ENCODE results near the gene MAMSTR. TPM values are rescaled to one million over a fixed set of nuclear protein-coding genes. Genes with fewer than 3 reads are reported as not detected.

MAMSTR gene
- total RNA-seq, 1 donor from 2014 or later, result 0.57 TPM

DNA sequence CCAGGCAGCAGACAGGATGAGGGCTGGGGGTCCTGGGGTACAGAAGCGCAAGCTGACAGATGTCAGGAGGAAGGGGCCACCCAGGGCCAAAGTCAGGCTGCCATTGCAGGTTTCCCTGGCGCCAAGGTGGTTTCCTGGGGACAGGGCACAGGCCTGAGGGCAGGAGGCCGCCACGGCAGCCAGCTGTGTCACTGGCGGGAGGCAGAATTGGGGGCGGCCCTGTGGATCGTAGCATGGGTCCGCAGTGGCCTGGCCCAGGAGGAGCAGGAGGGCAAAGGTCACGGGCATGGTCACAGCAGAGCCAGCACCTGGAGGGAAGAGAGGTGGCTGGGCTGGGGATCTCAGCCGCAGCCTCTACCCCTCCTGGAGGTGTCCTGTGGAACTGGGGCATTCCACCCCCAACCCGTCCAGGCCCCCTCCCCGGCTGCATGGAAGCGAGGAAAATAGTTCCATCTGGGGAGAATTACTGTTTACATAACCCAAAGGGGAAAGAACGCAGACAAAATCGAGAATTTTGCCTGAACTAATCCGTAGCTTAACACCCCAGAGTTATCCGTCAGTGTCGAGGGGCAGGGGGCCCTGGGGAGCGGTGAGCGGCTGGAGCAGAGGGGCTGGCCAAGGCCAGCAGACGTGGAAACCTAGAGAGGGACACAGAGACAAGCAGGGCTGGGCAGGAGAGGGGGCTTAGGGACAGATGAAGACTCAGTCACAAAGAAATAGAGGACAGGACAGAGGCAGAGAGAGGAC, 48.7 kb downstream of the MAMSTR start:
- FAIRE-seq (no peak), DNase-seq (ENCODE audit: low read depth) (no peak)
- H3K4me3 ChIP-seq (ENCODE audit: insufficient read depth, low read depth, low read length), result no peak overlapping the region
- H3K79me2 ChIP-seq (ENCODE audit: insufficient read depth, low read length), result no peaks in the 10 kb centered on the region
- H3K27me3 ChIP-seq (ENCODE audit: insufficient read depth, low read length), result no peaks in the 10 kb centered on the region
- H3K27ac ChIP-seq (ENCODE audit: low read depth, low read length), result no peak overlapping the region
- no peaks in the 10 kb centered on the region for H3K9me3 Mint-ChIP-seq (ENCODE audit: unreplicated experiment)
- H4K20me1 ChIP-seq (ENCODE audit: insufficient read depth, low read length), result no peaks in the 10 kb centered on the region
- TF ChIP-seq, protein P1, sequence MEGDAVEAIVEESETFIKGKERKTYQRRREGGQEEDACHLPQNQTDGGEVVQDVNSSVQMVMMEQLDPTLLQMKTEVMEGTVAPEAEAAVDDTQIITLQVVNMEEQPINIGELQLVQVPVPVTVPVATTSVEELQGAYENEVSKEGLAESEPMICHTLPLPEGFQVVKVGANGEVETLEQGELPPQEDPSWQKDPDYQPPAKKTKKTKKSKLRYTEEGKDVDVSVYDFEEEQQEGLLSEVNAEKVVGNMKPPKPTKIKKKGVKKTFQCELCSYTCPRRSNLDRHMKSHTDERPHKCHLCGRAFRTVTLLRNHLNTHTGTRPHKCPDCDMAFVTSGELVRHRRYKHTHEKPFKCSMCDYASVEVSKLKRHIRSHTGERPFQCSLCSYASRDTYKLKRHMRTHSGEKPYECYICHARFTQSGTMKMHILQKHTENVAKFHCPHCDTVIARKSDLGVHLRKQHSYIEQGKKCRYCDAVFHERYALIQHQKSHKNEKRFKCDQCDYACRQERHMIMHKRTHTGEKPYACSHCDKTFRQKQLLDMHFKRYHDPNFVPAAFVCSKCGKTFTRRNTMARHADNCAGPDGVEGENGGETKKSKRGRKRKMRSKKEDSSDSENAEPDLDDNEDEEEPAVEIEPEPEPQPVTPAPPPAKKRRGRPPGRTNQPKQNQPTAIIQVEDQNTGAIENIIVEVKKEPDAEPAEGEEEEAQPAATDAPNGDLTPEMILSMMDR (IDR thresholded peaks at IDR 0.05; ENCODE audit: insufficient read depth, low read depth, low read length), result no peak
- TF ChIP-seq EZH2 (IDR thresholded peaks at IDR 0.05; ENCODE audit: insufficient read depth, low read length), result no peak
- no peaks in the 10 kb centered on the region for H3K36me3 Mint-ChIP-seq (ENCODE audit: low read depth, unreplicated experiment)
- H3K9ac ChIP-seq (ENCODE audit: low read length), result no peak overlapping the region
- peaks cover 26% of the 10 kb centered on the region for H3K27me3 Mint-ChIP-seq (ENCODE audit: low read depth, unreplicated experiment)
- peaks cover 3% of the 10 kb centered on the region for H3K9me3 ChIP-seq (ENCODE audit: insufficient read depth, low read depth, low read length)
- H3K4me1 Mint-ChIP-seq (ENCODE audit: low read depth, unreplicated experiment), result no peaks in the 10 kb centered on the region
- no peaks in the 10 kb centered on the region for H3K4me1 ChIP-seq (ENCODE audit: insufficient read depth, low read length)
- H3K4me3 Mint-ChIP-seq (ENCODE audit: unreplicated experiment), result no peak overlapping the region
- H3K27ac Mint-ChIP-seq (ENCODE audit: unreplicated experiment), result no peak overlapping the region
- H3K36me3 ChIP-seq (ENCODE audit: insufficient read depth, low read length), result no peaks in the 10 kb centered on the region
- H2AFZ ChIP-seq (ENCODE audit: low read depth, low read length), result no peak overlapping the region
- H3K4me2 ChIP-seq (ENCODE audit: low read length), result no peak overlapping the region

DNA sequence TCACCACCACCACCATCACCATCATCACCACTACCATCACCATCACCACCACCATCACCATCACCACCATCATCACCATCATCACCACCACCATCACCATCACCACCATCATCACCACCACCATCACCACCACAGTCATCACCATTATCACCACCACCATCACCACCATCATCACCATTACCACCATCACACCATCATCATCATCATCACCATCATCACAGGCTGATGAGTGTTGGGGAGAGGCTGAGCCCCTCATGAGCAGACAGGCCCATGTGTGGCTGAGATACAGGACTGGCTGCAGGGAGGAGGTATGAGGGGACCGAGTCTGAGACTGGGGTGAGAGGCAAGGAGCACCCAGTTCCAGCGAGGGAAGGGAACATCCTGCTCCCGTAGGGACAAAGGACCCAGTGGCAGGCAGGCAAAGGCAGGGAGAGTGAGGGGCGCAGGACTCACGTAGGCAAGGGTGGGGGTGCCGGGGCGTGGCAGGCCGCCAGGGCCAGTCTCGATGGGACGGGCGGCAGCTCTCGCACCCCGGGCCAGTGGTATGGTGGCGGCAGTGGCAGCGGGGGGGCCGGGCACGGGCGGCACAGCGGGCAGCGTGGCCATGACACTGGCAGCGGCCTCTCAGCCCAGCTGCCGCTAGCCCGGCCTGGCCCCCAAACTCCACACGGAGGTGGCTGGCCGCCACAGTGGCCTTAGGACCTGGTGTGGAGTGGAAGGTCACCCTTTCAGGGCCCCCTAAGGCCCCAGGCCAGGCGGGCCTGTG, 49.4 kb downstream of the MAMSTR start:
- peaks cover 3% of the 10 kb centered on the region for H3K9me3 ChIP-seq (ENCODE audit: insufficient read depth, low read depth, low read length)
- H3K79me2 ChIP-seq (ENCODE audit: insufficient read depth, low read length), result no peaks in the 10 kb centered on the region
- H3K4me3 Mint-ChIP-seq (ENCODE audit: unreplicated experiment), result no peak overlapping the region
- no peaks in the 10 kb centered on the region for H3K4me1 Mint-ChIP-seq (ENCODE audit: low read depth, unreplicated experiment)
- no peaks in the 10 kb centered on the region for H3K36me3 ChIP-seq (ENCODE audit: insufficient read depth, low read length)
- H4K20me1 ChIP-seq (ENCODE audit: insufficient read depth, low read length), result no peaks in the 10 kb centered on the region
- no peak overlapping the region for H2AFZ ChIP-seq (ENCODE audit: low read depth, low read length)
- no peaks in the 10 kb centered on the region for H3K4me1 ChIP-seq (ENCODE audit: insufficient read depth, low read length)
- no peak for DNase-seq (ENCODE audit: low read depth)
- no peak overlapping the region for H3K4me3 ChIP-seq (ENCODE audit: insufficient read depth, low read depth, low read length)
- no peaks in the 10 kb centered on the region for H3K9me3 Mint-ChIP-seq (ENCODE audit: unreplicated experiment)
- H3K36me3 Mint-ChIP-seq (ENCODE audit: low read depth, unreplicated experiment), result no peaks in the 10 kb centered on the region
- H3K27me3 ChIP-seq (ENCODE audit: insufficient read depth, low read length), result no peaks in the 10 kb centered on the region
- TF ChIP-seq, protein P1 (IDR thresholded peaks at IDR 0.05; ENCODE audit: insufficient read depth, low read depth, low read length), result no peak
- no peak for TF ChIP-seq EZH2 (IDR thresholded peaks at IDR 0.05; ENCODE audit: insufficient read depth, low read length)
- H3K4me2 ChIP-seq (ENCODE audit: low read length), result no peak overlapping the region
- no peak for FAIRE-seq
- no peak overlapping the region for H3K27ac Mint-ChIP-seq (ENCODE audit: unreplicated experiment)
- no peak overlapping the region for H3K9ac ChIP-seq (ENCODE audit: low read length)
- H3K27ac ChIP-seq (ENCODE audit: low read depth, low read length), result no peak overlapping the region
- H3K27me3 Mint-ChIP-seq (ENCODE audit: low read depth, unreplicated experiment), result peaks cover 21% of the 10 kb centered on the region
